ENCODE data around the gene ZNF385A. TPM values are rescaled to one million over a fixed set of nuclear protein-coding genes. Genes with fewer than 3 reads are reported as not detected.

Gene ZNF385A
- total and polyA plus RNA-seq, 2 donors (not counting 3 experiments of a cell fraction or from before 2014, with no cell fraction given), result 1.6 to 7.9 TPM

DNA sequence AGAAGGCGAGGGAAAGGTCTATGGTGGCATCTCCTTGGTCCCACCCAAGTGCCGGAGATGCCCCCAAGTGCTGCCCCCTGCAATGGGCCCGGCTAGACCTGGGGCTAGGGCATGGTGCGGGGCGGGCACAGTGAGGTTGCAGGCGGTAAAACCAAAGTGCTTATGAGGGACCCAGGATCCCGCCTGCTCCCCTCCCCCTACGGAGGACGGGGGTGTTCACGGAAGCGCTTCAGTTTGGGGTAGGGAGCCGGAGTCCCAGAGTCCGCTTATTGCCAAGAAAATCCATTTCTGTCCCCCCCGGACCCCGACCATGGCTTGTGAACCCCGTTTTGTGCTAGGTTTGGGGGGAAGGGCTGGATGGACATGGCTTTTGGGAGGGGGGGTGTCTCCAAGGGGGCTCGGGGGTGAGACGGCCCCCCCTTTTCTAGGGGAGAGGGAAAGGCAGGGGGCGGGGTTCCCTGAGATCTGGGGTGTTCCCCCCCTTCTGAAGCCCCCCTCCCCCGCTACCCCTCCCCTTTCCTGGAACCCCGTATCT is 14.9 kb downstream of the ZNF385A start:
- Histone ChIP-seq H3K4me2 (ENCODE audit: insufficient read depth, low read length) (peak overlapping the region; percentile 68), H3K9ac (replicated peaks; ENCODE audit: extremely low read depth, insufficient read depth, low read length) (no peak overlapping the region), H3K4me3 (replicated peaks in 1 of 3; ENCODE audit: insufficient read depth in 1 of 3, low read depth in 1 of 3, low read length in 3 of 3) (peak overlapping the region in 2 of 3 experiments; percentile 23 to 39), H3K27me3 (ENCODE audit: control insufficient read depth in 2 of 2, insufficient read depth in 2 of 2, low read length in 2 of 2) (no peaks in the 10 kb centered on the region), H3K36me3 (ENCODE audit: control insufficient read depth in 2 of 2, extremely low read depth in 1 of 2, insufficient read depth in 2 of 2, low read length in 2 of 2) (no peaks in the 10 kb centered on the region), H3K79me2 (ENCODE audit: control insufficient read depth, insufficient read depth, low read length) (no peaks in the 10 kb centered on the region), H4K20me1 (replicated peaks; ENCODE audit: control insufficient read depth, extremely low read depth, insufficient read depth, low read length) (no peaks in the 10 kb centered on the region), H3K27ac (ENCODE audit: insufficient read depth, low read depth, low read length) (no peak overlapping the region), H3K4me1 (ENCODE audit: control insufficient read depth, extremely low read depth, insufficient read depth, low read length) (peaks cover 33% of the 10 kb centered on the region), H3K9me3 (replicated peaks; ENCODE audit: control insufficient read depth, insufficient read depth, low read length) (no peaks in the 10 kb centered on the region), H3K9me1 (replicated peaks; ENCODE audit: control insufficient read depth, extremely low read depth, insufficient read depth, low read length) (no peaks in the 10 kb centered on the region), H2AFZ (ENCODE audit: low read depth, low read length) (peak overlapping the region; percentile 68)
- dilution Hi-C loops (cut with MboI; ENCODE audit: extremely low pct_ligation_motif_present, low sequenced_read_pairs), result no loop called here
- ChIA-PET POLR2A (interaction anchor here (0.6 to 1.3 kb wide), 3 partner anchors 10 to 80 kb away, joined by 3 to 5 read pairs (median 5); no protein-coding TSS in a partner anchor), CTCF (interaction anchor here (0.9 to 2.9 kb wide), 31 partner anchors 8 to 162 kb away, joined by 3 to 142 read pairs (median 4); partner anchors contain the start of genes COPZ1, NFE2 and ZNF385A)
- intact Hi-C loops (cut with micrococcal nuclease), result loop anchor here (1.0 to 10.0 kb wide), 5 partner anchors 10 to 365 kb away; partner anchors contain the start of genes COPZ1, HOXC8 and HOXC9
- no TSS peak for BruUV-seq (replicated peaks)
- DNase-seq (ENCODE audit: low read depth, low spot score), result no peak
- no peak for FAIRE-seq
- TF ChIP-seq MYC (IDR thresholded peaks at IDR 0.05; ENCODE audit: low read depth, low read length) (no peak), JUN (IDR thresholded peaks at IDR 0.05; ENCODE audit: borderline replicate concordance, insufficient read depth, insufficient read length, low read depth) (no peak), EZH2 (IDR thresholded peaks at IDR 0.05; ENCODE audit: borderline replicate concordance, low read depth, low read length, severe bottlenecking) (no peak), POLR2AphosphoS5 (IDR thresholded peaks at IDR 0.05; ENCODE audit: insufficient read depth, low read depth, low read length) (no peak), FOS (IDR thresholded peaks at IDR 0.05; ENCODE audit: borderline replicate concordance, insufficient read depth, low read length) (no peak), GATA2 (IDR thresholded peaks at IDR 0.05; ENCODE audit: insufficient read depth, insufficient read length, low read depth, low read length) (no peak), POLR2A (IDR thresholded peaks at IDR 0.05; ENCODE audit: low read depth, low read length) (no peak)
- TF ChIP-seq, protein P1, sequence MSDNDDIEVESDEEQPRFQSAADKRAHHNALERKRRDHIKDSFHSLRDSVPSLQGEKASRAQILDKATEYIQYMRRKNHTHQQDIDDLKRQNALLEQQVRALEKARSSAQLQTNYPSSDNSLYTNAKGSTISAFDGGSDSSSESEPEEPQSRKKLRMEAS (IDR thresholded peaks at IDR 0.05; ENCODE audit: insufficient read depth, insufficient read length), result no peak
- TF ChIP-seq, protein P2, sequence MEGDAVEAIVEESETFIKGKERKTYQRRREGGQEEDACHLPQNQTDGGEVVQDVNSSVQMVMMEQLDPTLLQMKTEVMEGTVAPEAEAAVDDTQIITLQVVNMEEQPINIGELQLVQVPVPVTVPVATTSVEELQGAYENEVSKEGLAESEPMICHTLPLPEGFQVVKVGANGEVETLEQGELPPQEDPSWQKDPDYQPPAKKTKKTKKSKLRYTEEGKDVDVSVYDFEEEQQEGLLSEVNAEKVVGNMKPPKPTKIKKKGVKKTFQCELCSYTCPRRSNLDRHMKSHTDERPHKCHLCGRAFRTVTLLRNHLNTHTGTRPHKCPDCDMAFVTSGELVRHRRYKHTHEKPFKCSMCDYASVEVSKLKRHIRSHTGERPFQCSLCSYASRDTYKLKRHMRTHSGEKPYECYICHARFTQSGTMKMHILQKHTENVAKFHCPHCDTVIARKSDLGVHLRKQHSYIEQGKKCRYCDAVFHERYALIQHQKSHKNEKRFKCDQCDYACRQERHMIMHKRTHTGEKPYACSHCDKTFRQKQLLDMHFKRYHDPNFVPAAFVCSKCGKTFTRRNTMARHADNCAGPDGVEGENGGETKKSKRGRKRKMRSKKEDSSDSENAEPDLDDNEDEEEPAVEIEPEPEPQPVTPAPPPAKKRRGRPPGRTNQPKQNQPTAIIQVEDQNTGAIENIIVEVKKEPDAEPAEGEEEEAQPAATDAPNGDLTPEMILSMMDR (IDR thresholded peaks at IDR 0.05; ENCODE audit: extremely low read depth in 1 of 2, insufficient read depth in 1 of 2, low read depth in 1 of 2, low read length in 2 of 2), result no peak

All from endothelial cell of umbilical vein (primary cell).